ENCODE results near the gene FBLN1.

GRCh38 chr22:45540122-45540521, 37.4 kb downstream of the FBLN1 start:
- TF ChIP-seq, protein P1, sequence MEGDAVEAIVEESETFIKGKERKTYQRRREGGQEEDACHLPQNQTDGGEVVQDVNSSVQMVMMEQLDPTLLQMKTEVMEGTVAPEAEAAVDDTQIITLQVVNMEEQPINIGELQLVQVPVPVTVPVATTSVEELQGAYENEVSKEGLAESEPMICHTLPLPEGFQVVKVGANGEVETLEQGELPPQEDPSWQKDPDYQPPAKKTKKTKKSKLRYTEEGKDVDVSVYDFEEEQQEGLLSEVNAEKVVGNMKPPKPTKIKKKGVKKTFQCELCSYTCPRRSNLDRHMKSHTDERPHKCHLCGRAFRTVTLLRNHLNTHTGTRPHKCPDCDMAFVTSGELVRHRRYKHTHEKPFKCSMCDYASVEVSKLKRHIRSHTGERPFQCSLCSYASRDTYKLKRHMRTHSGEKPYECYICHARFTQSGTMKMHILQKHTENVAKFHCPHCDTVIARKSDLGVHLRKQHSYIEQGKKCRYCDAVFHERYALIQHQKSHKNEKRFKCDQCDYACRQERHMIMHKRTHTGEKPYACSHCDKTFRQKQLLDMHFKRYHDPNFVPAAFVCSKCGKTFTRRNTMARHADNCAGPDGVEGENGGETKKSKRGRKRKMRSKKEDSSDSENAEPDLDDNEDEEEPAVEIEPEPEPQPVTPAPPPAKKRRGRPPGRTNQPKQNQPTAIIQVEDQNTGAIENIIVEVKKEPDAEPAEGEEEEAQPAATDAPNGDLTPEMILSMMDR (conservative IDR thresholded peaks at IDR 0.05; ENCODE audit: low read length): no peak
- TF ChIP-seq EZH2phosphoT487 (IDR thresholded peaks at IDR 0.05; ENCODE audit: borderline replicate concordance): no peak
